Ishikawa (cell line): Measurements from ENCODE around the gene CDRT4.

Experiments
- CREB1 ChIP-seq: IDR thresholded peaks from 2 replicates; pipeline ENCODE4 v1.6.1; 2012; ENCODE audit warnings: low read depth
- FOXM1 ChIP-seq: IDR thresholded peaks from 2 replicates; pipeline ENCODE4 v1.6.1; 2012; ENCODE audit warnings: low read depth, borderline replicate concordance
- MAX ChIP-seq: IDR thresholded peaks from 2 replicates; pipeline ENCODE4 v1.6.1; 2012
- RAD21 ChIP-seq: IDR thresholded peaks from 2 replicates; pipeline ENCODE4 v1.6.1; 2012; ENCODE audit warnings: low read depth
- TAF1 ChIP-seq: IDR thresholded peaks from 2 replicates; pipeline ENCODE4 v1.6.1; 2012; ENCODE audit warnings: low read depth, mild to moderate bottlenecking
- YY1 ChIP-seq: IDR thresholded peaks from 2 replicates; pipeline ENCODE4 v1.6.1; 2012; ENCODE audit warnings: low read depth
- TF ChIP-seq, protein P1 (sequence below): IDR thresholded peaks from 2 replicates; pipeline ENCODE4 v1.6.1; 2012; ENCODE audit warnings: low read depth, mild to moderate bottlenecking

- TF ChIP-seq CREB1 = no peak
- TF ChIP-seq, protein P1, sequence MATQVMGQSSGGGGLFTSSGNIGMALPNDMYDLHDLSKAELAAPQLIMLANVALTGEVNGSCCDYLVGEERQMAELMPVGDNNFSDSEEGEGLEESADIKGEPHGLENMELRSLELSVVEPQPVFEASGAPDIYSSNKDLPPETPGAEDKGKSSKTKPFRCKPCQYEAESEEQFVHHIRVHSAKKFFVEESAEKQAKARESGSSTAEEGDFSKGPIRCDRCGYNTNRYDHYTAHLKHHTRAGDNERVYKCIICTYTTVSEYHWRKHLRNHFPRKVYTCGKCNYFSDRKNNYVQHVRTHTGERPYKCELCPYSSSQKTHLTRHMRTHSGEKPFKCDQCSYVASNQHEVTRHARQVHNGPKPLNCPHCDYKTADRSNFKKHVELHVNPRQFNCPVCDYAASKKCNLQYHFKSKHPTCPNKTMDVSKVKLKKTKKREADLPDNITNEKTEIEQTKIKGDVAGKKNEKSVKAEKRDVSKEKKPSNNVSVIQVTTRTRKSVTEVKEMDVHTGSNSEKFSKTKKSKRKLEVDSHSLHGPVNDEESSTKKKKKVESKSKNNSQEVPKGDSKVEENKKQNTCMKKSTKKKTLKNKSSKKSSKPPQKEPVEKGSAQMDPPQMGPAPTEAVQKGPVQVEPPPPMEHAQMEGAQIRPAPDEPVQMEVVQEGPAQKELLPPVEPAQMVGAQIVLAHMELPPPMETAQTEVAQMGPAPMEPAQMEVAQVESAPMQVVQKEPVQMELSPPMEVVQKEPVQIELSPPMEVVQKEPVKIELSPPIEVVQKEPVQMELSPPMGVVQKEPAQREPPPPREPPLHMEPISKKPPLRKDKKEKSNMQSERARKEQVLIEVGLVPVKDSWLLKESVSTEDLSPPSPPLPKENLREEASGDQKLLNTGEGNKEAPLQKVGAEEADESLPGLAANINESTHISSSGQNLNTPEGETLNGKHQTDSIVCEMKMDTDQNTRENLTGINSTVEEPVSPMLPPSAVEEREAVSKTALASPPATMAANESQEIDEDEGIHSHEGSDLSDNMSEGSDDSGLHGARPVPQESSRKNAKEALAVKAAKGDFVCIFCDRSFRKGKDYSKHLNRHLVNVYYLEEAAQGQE = no peak
- no peak for TF ChIP-seq YY1
- TF ChIP-seq TAF1 = no peak
- TF ChIP-seq FOXM1 = no peak
- TF ChIP-seq MAX = no peak
- no peak for TF ChIP-seq RAD21
Observed at GRCh38 chr17:15485045-15485444, 17.6 kb upstream of the CDRT4 start.
